ENCODE data around the gene AFDN.

GRCh38 chr6:167995302-167995701, 168.6 kb downstream of the AFDN start:
- TF ChIP-seq ELF4 (IDR thresholded peaks at IDR 0.05), result no peak
- no peak for TF ChIP-seq HDGF (IDR thresholded peaks at IDR 0.05; ENCODE audit: borderline replicate concordance)
- no peak for TF ChIP-seq FOXA1 (IDR thresholded peaks at IDR 0.05)
- TF ChIP-seq BHLHE40 (IDR thresholded peaks at IDR 0.05; ENCODE audit: borderline replicate concordance), result no peak
- no peak for TF ChIP-seq SP1 (IDR thresholded peaks at IDR 0.05)
- no peak for TF ChIP-seq LEF1 (IDR thresholded peaks at IDR 0.05; ENCODE audit: borderline replicate concordance)
- TF ChIP-seq ARNT (IDR thresholded peaks at IDR 0.05), result no peak
- no peak for TF ChIP-seq FOXK2 (IDR thresholded peaks at IDR 0.05)
- no peak for TF ChIP-seq FOXM1 (IDR thresholded peaks at IDR 0.05; ENCODE audit: borderline replicate concordance)
- no peak for TF ChIP-seq SUZ12 (IDR thresholded peaks at IDR 0.05)
- no peak for TF ChIP-seq L3MBTL2 (conservative IDR thresholded peaks at IDR 0.05)
- no peak for TF ChIP-seq TARDBP (IDR thresholded peaks at IDR 0.05)
- TF ChIP-seq NFRKB (IDR thresholded peaks at IDR 0.05), result no peak
